Keratinocyte (primary cell): ENCODE measurements around the gene POMT1. TPM values are rescaled to one million over a fixed set of nuclear protein-coding genes. Genes with fewer than 3 reads are reported as not detected.

Experiments
- DNase-seq: peaks from one replicate; pipeline ENCODE4 v3.0.0-alpha.2; 2011; ENCODE audit warnings: low read depth, missing footprints, low spot score
- FAIRE-seq: peaks from 2 replicates; lab custom pipeline; 2011; peaks lifted over from hg19 to GRCh38; lab: Jason Lieb, UNC
- H2AFZ ChIP-seq: 2 replicates; pipeline ENCODE4 v1.6.0; 2012; ENCODE audit warnings: low read length, control low read depth, inconsistent platforms; ENCODE audit not compliant: control insufficient read depth
- H3K27ac ChIP-seq: 2 replicates; pipeline ENCODE4 v1.5.1; 2011; ENCODE audit warnings: low read length; ENCODE audit not compliant: control insufficient read depth, insufficient read depth
- H3K27me3 ChIP-seq: 3 replicates; pipeline ENCODE4 v1.6.0; 2011; ENCODE audit warnings: low read length; ENCODE audit not compliant: control insufficient read depth, insufficient read depth; ENCODE audit errors: extremely low read depth
- H3K36me3 ChIP-seq, 2 experiments: 2 replicates in 1 of 2; 3 replicates in 1 of 2; pipeline ENCODE4 v1.5.1; 2011; ENCODE audit warnings: low read length in 2 of 2, mild to moderate bottlenecking in 1 of 2; ENCODE audit not compliant: control insufficient read depth in 2 of 2, insufficient read depth in 2 of 2; ENCODE audit errors: extremely low read depth in 1 of 2
- H3K4me1 ChIP-seq: 3 replicates; pipeline ENCODE4 v1.5.1; 2011; ENCODE audit warnings: low read length; ENCODE audit not compliant: control insufficient read depth, insufficient read depth; ENCODE audit errors: extremely low read depth
- H3K4me2 ChIP-seq: 3 replicates; pipeline ENCODE4 v1.6.0; 2011; ENCODE audit warnings: low read depth, low read length; ENCODE audit not compliant: control insufficient read depth, insufficient read depth; ENCODE audit errors: extremely low read depth
- H3K4me3 ChIP-seq, 3 experiments: fragments of 200-600 bp in 1 of 3; sonication (generic) in 1 of 3; 2 replicates in 2 of 3; 3 replicates in 1 of 3; pipeline ENCODE4 v1.5.1; 2011 to 2016; ENCODE audit warnings: low read length in 3 of 3, mild to moderate bottlenecking in 3 of 3, control low read depth in 2 of 3, inconsistent platforms in 1 of 3, low read depth in 1 of 3, mixed read lengths in 1 of 3, mixed run types in 1 of 3, moderate library complexity in 1 of 3; ENCODE audit not compliant: control insufficient read depth in 2 of 3, insufficient read depth in 2 of 3; ENCODE audit errors: extremely low read depth in 1 of 3
- H3K79me2 ChIP-seq: 2 replicates; pipeline ENCODE4 v1.6.0; 2012; ENCODE audit warnings: low read length; ENCODE audit not compliant: control insufficient read depth, insufficient read depth
- H3K9ac ChIP-seq: 3 replicates; pipeline ENCODE4 v1.6.0; 2011; ENCODE audit warnings: low read length; ENCODE audit not compliant: control insufficient read depth, insufficient read depth; ENCODE audit errors: extremely low read depth
- H3K9me1 ChIP-seq: 3 replicates; pipeline ENCODE4 v1.6.0; 2011; ENCODE audit warnings: low read length; ENCODE audit not compliant: control insufficient read depth, insufficient read depth; ENCODE audit errors: extremely low read depth
- H3K9me3 ChIP-seq: 2 replicates; pipeline ENCODE4 v1.5.1; 2012; ENCODE audit warnings: low read depth, low read length; ENCODE audit not compliant: control insufficient read depth
- H4K20me1 ChIP-seq: 3 replicates; pipeline ENCODE4 v1.6.0; 2011; ENCODE audit warnings: low read length; ENCODE audit not compliant: control insufficient read depth, insufficient read depth; ENCODE audit errors: extremely low read depth
- CTCF ChIP-seq, 3 experiments: IDR thresholded peaks in 1 of 3; conservative IDR thresholded peaks in 1 of 3; optimal IDR thresholded peaks in 1 of 3; 2 replicates in 2 of 3; 3 replicates in 1 of 3; pipeline versions ENCODE3 to v1.5.1; 2011; ENCODE audit warnings: low read length in 3 of 3, mild to moderate bottlenecking in 3 of 3, moderate library complexity in 2 of 3, control low read depth in 1 of 3, inconsistent platforms in 1 of 3; ENCODE audit not compliant: insufficient read depth in 2 of 3; ENCODE audit errors: extremely low read depth in 1 of 3
- EZH2 ChIP-seq: IDR thresholded peaks from one replicate; pipeline ENCODE4 v1.6.1; 2012; ENCODE audit warnings: inconsistent platforms, mild to moderate bottlenecking, low read length, moderate library complexity
- dilution Hi-C: fragments of 300-500 bp; cut with MboI; formaldehyde crosslinking; loops from one replicate; pipeline ENCODE4 v1.7.0; 2020; ENCODE audit warnings: low sequenced_read_pairs; ENCODE audit not compliant: extremely low pct_ligation_motif_present
- polyA plus RNA-seq, 5 experiments: library from polyadenylated mRNA; depleted of rRNA in 3 of 5; stranded (reverse) in 3 of 5; stranded (forward) in 1 of 5; unstranded in 1 of 5; fragments of >200 nt; gene quantifications; 1 replicate in 1 of 5; 2 replicates in 3 of 5; 3 replicates in 1 of 5; pipeline versions ENCODE4 v1.2.1 to v1.2.3, GENCODE V29; 2011 to 2012; ENCODE audit warnings: missing spikeins in 2 of 5, low read depth in 1 of 5, low replicate concordance in 1 of 5

POMT1 gene
- polyA plus RNA-seq, 1 donor (not counting 4 experiments of a cell fraction or from before 2014, with no cell fraction given), result 10.3 TPM

- peaks cover 10% of the 10 kb centered on the region for H3K79me2 ChIP-seq
- FAIRE-seq (peak; percentile 79), DNase-seq (no peak)
- H3K27ac ChIP-seq, result no peak overlapping the region
- no peak overlapping the region for H3K4me3 ChIP-seq
- H3K4me2 ChIP-seq, result no peak overlapping the region
- peaks cover 65 to 73% of the 10 kb centered on the region in 2 experiments for H3K36me3 ChIP-seq
- no peaks in the 10 kb centered on the region for H3K27me3 ChIP-seq
- TF ChIP-seq EZH2 (no peak), CTCF (optimal IDR thresholded peaks at IDR 0.05 in 1 of 3, IDR thresholded peaks at IDR 0.05 in 1 of 3, conservative IDR thresholded peaks at IDR 0.05 in 1 of 3; ENCODE audit: extremely low read depth in 1 of 3, insufficient read depth in 2 of 3, low read length in 3 of 3) (no peak)
- no peaks in the 10 kb centered on the region for H3K9me3 ChIP-seq
- H2AFZ ChIP-seq, result no peak overlapping the region
- no peaks in the 10 kb centered on the region for H3K9me1 ChIP-seq
- H3K4me1 ChIP-seq, result peaks cover 4% of the 10 kb centered on the region
- H3K9ac ChIP-seq, result no peak overlapping the region
- peaks cover 13% of the 10 kb centered on the region for H4K20me1 ChIP-seq
- dilution Hi-C loops, result no loop called here
Measured at GRCh38 chr9:131480258-131480657, 22.5 kb upstream of the POMT1 start.

- Histone ChIP-seq H3K27ac (no peak overlapping the region), H3K4me1 (peaks cover 4% of the 10 kb centered on the region), H3K27me3 (no peaks in the 10 kb centered on the region), H2AFZ (no peak overlapping the region), H3K9me3 (no peaks in the 10 kb centered on the region), H3K4me2 (no peak overlapping the region), H4K20me1 (peaks cover 13% of the 10 kb centered on the region), H3K36me3 (peaks cover 72 to 76% of the 10 kb centered on the region in 2 experiments), H3K4me3 (no peak overlapping the region), H3K79me2 (peaks cover 10% of the 10 kb centered on the region), H3K9ac (no peak overlapping the region), H3K9me1 (no peaks in the 10 kb centered on the region)
- DNase-seq (no peak), FAIRE-seq (no peak)
- TF ChIP-seq CTCF (optimal IDR thresholded peaks at IDR 0.05 in 1 of 3, IDR thresholded peaks at IDR 0.05 in 1 of 3, conservative IDR thresholded peaks at IDR 0.05 in 1 of 3; ENCODE audit: extremely low read depth in 1 of 3, insufficient read depth in 2 of 3, low read length in 3 of 3) (no peak), EZH2 (no peak)
- dilution Hi-C loops, result no loop called here
Measured at GRCh38 chr9:131481441-131482342, 21.0 kb upstream of the POMT1 start.
